ENCODE measurements around the gene PAX7.

GRCh38 chr1:18607289-18607760, 23.3 kb upstream of the PAX7 start:
- TF ChIP-seq POLR2A (IDR thresholded peaks at IDR 0.05) = no peak
- TF ChIP-seq CTCF (IDR thresholded peaks at IDR 0.05) = no peak
- no peak for TF ChIP-seq EP300 (IDR thresholded peaks at IDR 0.05)

Data from sigmoid colon (tissue), 4 donors.